ENCODE data around the gene DDX1. TPM values are rescaled to one million over a fixed set of nuclear protein-coding genes. Genes with fewer than 3 reads are reported as not detected.

The DDX1 gene
- total and polyA plus RNA-seq, 2 donors: 76.5 to 107 TPM

- no peak overlapping the region for H3K27ac ChIP-seq (ENCODE audit: low read depth)
- H3K36me3 ChIP-seq (ENCODE audit: insufficient read depth): no peaks in the 10 kb centered on the region
- 83% methylated on average over 11 of the region's 11 CpGs for WGBS
- no peak for DNase-seq (ENCODE audit: extremely low spot score)
- no peak overlapping the region for H3K4me3 ChIP-seq (ENCODE audit: low read depth, low read length)
- no peaks in the 10 kb centered on the region for H3K4me1 ChIP-seq (ENCODE audit: insufficient read depth)
These were observed 59.1 kb downstream of the DDX1 start for GRCh38 chr2:15650616-15651366.

- no peak overlapping the region for H3K4me3 ChIP-seq (ENCODE audit: low read depth, low read length)
- no peak overlapping the region for H3K27ac ChIP-seq (ENCODE audit: low read depth)
- no peaks in the 10 kb centered on the region for H3K4me1 ChIP-seq (ENCODE audit: insufficient read depth)
- DNase-seq (ENCODE audit: extremely low spot score): no peak
- WGBS: 94% methylated on average over 7 of the region's 7 CpGs
- H3K36me3 ChIP-seq (ENCODE audit: insufficient read depth): no peaks in the 10 kb centered on the region
These were observed 59.7 kb downstream of the DDX1 start for GRCh38 chr2:15651367-15651727.

DNA sequence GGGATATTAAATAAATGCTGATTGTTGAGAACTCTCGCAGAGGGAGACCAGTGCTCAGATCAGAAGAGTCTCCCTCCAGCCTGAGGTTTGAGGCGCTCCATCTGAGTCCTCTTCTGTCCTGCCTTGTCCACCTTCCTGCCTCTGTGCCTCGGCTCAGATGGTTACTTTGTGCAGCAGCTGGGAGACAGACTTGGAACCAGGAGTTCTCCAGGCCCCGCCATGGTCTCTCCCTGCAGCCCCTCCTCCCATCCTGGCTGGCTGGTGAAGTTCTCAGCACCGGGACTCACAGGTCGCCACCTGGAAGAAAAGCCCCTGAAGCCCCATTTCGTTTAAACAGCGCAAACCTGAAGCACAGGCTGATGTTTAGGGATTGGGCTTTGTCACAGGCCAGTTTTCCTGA, 60.6 kb downstream of the DDX1 start:
- DNase-seq (ENCODE audit: extremely low spot score): no peak
- Histone ChIP-seq H3K27ac (ENCODE audit: low read depth) (no peak overlapping the region), H3K36me3 (ENCODE audit: insufficient read depth) (no peaks in the 10 kb centered on the region), H3K4me1 (ENCODE audit: insufficient read depth) (no peaks in the 10 kb centered on the region), H3K4me3 (ENCODE audit: low read depth, low read length) (no peak overlapping the region)
- WGBS: 85% methylated on average over 8 of the region's 8 CpGs

DNA sequence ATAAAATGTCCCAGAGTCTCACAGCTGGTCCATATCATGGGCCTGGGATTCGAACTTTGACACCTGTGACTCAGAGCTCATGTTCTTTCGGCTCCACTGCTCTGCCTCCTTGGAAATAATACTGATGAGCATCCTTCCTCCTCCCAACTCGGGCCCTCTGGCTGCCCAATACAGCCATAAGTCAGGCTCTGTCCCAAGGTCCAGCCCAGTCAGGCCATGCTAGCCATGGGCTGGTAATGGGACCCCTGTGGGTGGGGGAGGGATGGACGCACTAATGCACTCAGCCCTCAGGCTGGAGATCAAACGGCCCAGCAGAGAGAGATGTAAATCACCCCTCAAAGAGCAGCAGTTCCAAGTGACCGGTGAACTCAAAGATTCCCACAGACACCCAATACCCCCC, 61.1 kb downstream of the DDX1 start:
- WGBS: 60% methylated on average over 6 of the region's 6 CpGs
- DNase-seq (ENCODE audit: extremely low spot score): no peak
- no peak overlapping the region for H3K4me3 ChIP-seq (ENCODE audit: low read depth, low read length)
- no peaks in the 10 kb centered on the region for H3K4me1 ChIP-seq (ENCODE audit: insufficient read depth)
- no peaks in the 10 kb centered on the region for H3K36me3 ChIP-seq (ENCODE audit: insufficient read depth)
- H3K27ac ChIP-seq (ENCODE audit: low read depth): no peak overlapping the region

GRCh38 chr2:15653806-15654726, 62.4 kb downstream of the DDX1 start:
- H3K36me3 ChIP-seq (ENCODE audit: insufficient read depth): no peaks in the 10 kb centered on the region
- no peak overlapping the region for H3K27ac ChIP-seq (ENCODE audit: low read depth)
- 73% methylated on average over 31 of the region's 31 CpGs for WGBS
- H3K4me3 ChIP-seq (ENCODE audit: low read depth, low read length): no peak overlapping the region
- DNase-seq (ENCODE audit: extremely low spot score): no peak
- no peaks in the 10 kb centered on the region for H3K4me1 ChIP-seq (ENCODE audit: insufficient read depth)

DNA sequence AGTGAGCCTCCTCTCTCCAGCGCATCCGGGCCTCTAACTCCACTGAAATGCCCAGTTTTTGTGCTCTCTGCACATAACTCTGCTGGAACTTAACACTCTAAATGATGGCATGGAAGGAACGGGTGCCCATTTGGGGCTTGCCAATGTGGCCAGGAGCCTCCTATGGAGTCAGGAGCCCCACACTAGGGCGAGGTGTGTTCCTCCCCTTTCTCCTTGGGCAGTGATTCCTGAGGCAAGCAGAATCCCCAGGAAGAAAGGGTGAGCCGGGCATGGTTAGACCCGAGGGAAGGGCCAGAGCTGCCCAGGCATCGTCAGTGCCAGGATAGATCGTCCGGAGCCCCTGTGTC, 63.0 kb downstream of the DDX1 start:
- WGBS: 90% methylated on average over 9 of the region's 9 CpGs
- H3K27ac ChIP-seq (ENCODE audit: low read depth): no peak overlapping the region
- no peaks in the 10 kb centered on the region for H3K36me3 ChIP-seq (ENCODE audit: insufficient read depth)
- DNase-seq (ENCODE audit: extremely low spot score): no peak
- H3K4me3 ChIP-seq (ENCODE audit: low read depth, low read length): no peak overlapping the region
- no peaks in the 10 kb centered on the region for H3K4me1 ChIP-seq (ENCODE audit: insufficient read depth)

GRCh38 chr2:15655123-15655887, 63.6 kb downstream of the DDX1 start:
- Histone ChIP-seq H3K27ac (ENCODE audit: low read depth) (no peak overlapping the region), H3K4me3 (ENCODE audit: low read depth, low read length) (no peak overlapping the region), H3K4me1 (ENCODE audit: insufficient read depth) (no peaks in the 10 kb centered on the region), H3K36me3 (ENCODE audit: insufficient read depth) (no peaks in the 10 kb centered on the region)
- 96% methylated on average over 7 of the region's 7 CpGs for WGBS
- DNase-seq (ENCODE audit: extremely low spot score): no peak

GRCh38 chr2:15656090-15656489, 64.4 kb downstream of the DDX1 start:
- Histone ChIP-seq H3K27ac (ENCODE audit: low read depth) (no peak overlapping the region), H3K4me1 (ENCODE audit: insufficient read depth) (no peaks in the 10 kb centered on the region), H3K4me3 (ENCODE audit: low read depth, low read length) (no peak overlapping the region), H3K36me3 (ENCODE audit: insufficient read depth) (no peaks in the 10 kb centered on the region)
- DNase-seq (ENCODE audit: extremely low spot score): no peak
- 88% methylated on average over 8 of the region's 8 CpGs for WGBS

DNA sequence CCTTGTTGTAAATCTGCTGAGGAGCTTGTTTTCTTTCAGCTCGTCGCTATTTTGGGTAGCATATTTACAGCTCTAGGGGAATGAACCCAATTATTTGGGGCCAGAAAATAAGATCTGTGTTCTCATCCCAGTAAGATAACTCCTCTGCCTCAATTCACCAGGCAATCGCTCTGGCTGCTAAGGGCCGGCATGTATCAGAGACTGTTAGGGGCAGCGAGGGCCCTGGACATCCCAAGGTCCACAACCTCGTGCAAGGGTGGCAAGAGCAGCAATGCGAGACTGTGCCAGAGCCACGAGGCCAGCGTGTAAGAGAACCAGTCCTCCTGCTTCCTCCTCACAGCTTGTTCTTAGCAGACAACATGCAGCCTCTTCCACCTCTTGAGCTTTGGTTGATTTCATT, 66.1 kb downstream of the DDX1 start:
- Histone ChIP-seq H3K4me1 (ENCODE audit: insufficient read depth) (no peaks in the 10 kb centered on the region), H3K27ac (ENCODE audit: low read depth) (no peak overlapping the region), H3K36me3 (ENCODE audit: insufficient read depth) (no peaks in the 10 kb centered on the region), H3K4me3 (ENCODE audit: low read depth, low read length) (no peak overlapping the region)
- WGBS: 88% methylated on average over 9 of the region's 9 CpGs
- DNase-seq (ENCODE audit: extremely low spot score): no peak

- 93% methylated on average over 4 of the region's 4 CpGs for WGBS
- H3K36me3 ChIP-seq (ENCODE audit: insufficient read depth): no peaks in the 10 kb centered on the region
- no peaks in the 10 kb centered on the region for H3K4me1 ChIP-seq (ENCODE audit: insufficient read depth)
- no peak overlapping the region for H3K4me3 ChIP-seq (ENCODE audit: low read depth, low read length)
- no peak overlapping the region for H3K27ac ChIP-seq (ENCODE audit: low read depth)
- no peak for DNase-seq (ENCODE audit: extremely low spot score)
These were observed 67.2 kb downstream of the DDX1 start for GRCh38 chr2:15658911-15659310.

GRCh38 chr2:15660491-15661294, 69.0 kb downstream of the DDX1 start:
- Histone ChIP-seq H3K36me3 (ENCODE audit: insufficient read depth) (no peaks in the 10 kb centered on the region), H3K4me1 (ENCODE audit: insufficient read depth) (no peaks in the 10 kb centered on the region), H3K27ac (ENCODE audit: low read depth) (no peak overlapping the region), H3K4me3 (ENCODE audit: low read depth, low read length) (no peak overlapping the region)
- WGBS: 71% methylated on average over 6 of the region's 6 CpGs
- DNase-seq (ENCODE audit: extremely low spot score): no peak

GRCh38 chr2:15661295-15661569, 69.6 kb downstream of the DDX1 start:
- Histone ChIP-seq H3K36me3 (ENCODE audit: insufficient read depth) (no peaks in the 10 kb centered on the region), H3K27ac (ENCODE audit: low read depth) (no peak overlapping the region), H3K4me3 (ENCODE audit: low read depth, low read length) (no peak overlapping the region), H3K4me1 (ENCODE audit: insufficient read depth) (no peaks in the 10 kb centered on the region)
- no peak for DNase-seq (ENCODE audit: extremely low spot score)
- WGBS: 89% methylated on average over 2 of the region's 2 CpGs

DNA sequence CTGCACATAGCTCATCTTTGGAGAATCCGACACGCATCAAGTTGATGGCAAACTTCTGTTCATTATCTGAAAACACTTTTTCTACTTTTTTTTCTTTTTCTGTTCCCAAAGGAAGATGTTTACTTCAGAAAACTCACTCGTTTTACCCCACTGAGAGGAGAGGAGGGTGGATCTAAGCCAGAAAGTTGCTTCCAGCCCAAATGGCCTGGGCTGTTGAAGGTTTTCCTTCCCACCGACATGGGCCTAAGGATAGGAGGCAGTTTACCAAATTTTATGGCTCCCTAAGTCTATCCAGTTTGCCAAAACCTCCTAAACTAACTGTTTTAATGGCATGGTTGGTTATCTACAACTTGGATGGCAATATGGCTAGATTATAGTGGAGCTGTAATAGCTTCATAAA, 70.4 kb downstream of the DDX1 start:
- Histone ChIP-seq H3K36me3 (ENCODE audit: insufficient read depth) (no peaks in the 10 kb centered on the region), H3K4me1 (ENCODE audit: insufficient read depth) (no peaks in the 10 kb centered on the region), H3K27ac (ENCODE audit: low read depth) (no peak overlapping the region), H3K4me3 (ENCODE audit: low read depth, low read length) (no peak overlapping the region)
- 49% methylated on average over 4 of the region's 4 CpGs for WGBS
- no peak for DNase-seq (ENCODE audit: extremely low spot score)
